Keratinocyte (primary cell): ENCODE measurements around the gene NRBP1. TPM values are rescaled to one million over a fixed set of nuclear protein-coding genes. Genes with fewer than 3 reads are reported as not detected.

Source experiments
- DNase-seq: peaks from one replicate; pipeline ENCODE4 v3.0.0-alpha.2; 2011; ENCODE audit warnings: low read depth, missing footprints, low spot score
- FAIRE-seq: peaks from 2 replicates; lab custom pipeline; 2011; peaks lifted over from hg19 to GRCh38; lab: Jason Lieb, UNC
- H2AFZ ChIP-seq: 2 replicates; pipeline ENCODE4 v1.6.0; 2012; ENCODE audit warnings: low read length, control low read depth, inconsistent platforms; ENCODE audit not compliant: control insufficient read depth
- H3K27ac ChIP-seq: 2 replicates; pipeline ENCODE4 v1.5.1; 2011; ENCODE audit warnings: low read length; ENCODE audit not compliant: control insufficient read depth, insufficient read depth
- H3K27me3 ChIP-seq: 3 replicates; pipeline ENCODE4 v1.6.0; 2011; ENCODE audit warnings: low read length; ENCODE audit not compliant: control insufficient read depth, insufficient read depth; ENCODE audit errors: extremely low read depth
- H3K36me3 ChIP-seq, 2 experiments: 2 replicates in 1 of 2; 3 replicates in 1 of 2; pipeline ENCODE4 v1.5.1; 2011; ENCODE audit warnings: low read length in 2 of 2, mild to moderate bottlenecking in 1 of 2; ENCODE audit not compliant: control insufficient read depth in 2 of 2, insufficient read depth in 2 of 2; ENCODE audit errors: extremely low read depth in 1 of 2
- H3K4me1 ChIP-seq: 3 replicates; pipeline ENCODE4 v1.5.1; 2011; ENCODE audit warnings: low read length; ENCODE audit not compliant: control insufficient read depth, insufficient read depth; ENCODE audit errors: extremely low read depth
- H3K4me2 ChIP-seq: 3 replicates; pipeline ENCODE4 v1.6.0; 2011; ENCODE audit warnings: low read depth, low read length; ENCODE audit not compliant: control insufficient read depth, insufficient read depth; ENCODE audit errors: extremely low read depth
- H3K4me3 ChIP-seq, 3 experiments: fragments of 200-600 bp in 1 of 3; sonication (generic) in 1 of 3; 2 replicates in 2 of 3; 3 replicates in 1 of 3; pipeline ENCODE4 v1.5.1; 2011 to 2016; ENCODE audit warnings: low read length in 3 of 3, mild to moderate bottlenecking in 3 of 3, control low read depth in 2 of 3, inconsistent platforms in 1 of 3, low read depth in 1 of 3, mixed read lengths in 1 of 3, mixed run types in 1 of 3, moderate library complexity in 1 of 3; ENCODE audit not compliant: control insufficient read depth in 2 of 3, insufficient read depth in 2 of 3; ENCODE audit errors: extremely low read depth in 1 of 3
- H3K79me2 ChIP-seq: 2 replicates; pipeline ENCODE4 v1.6.0; 2012; ENCODE audit warnings: low read length; ENCODE audit not compliant: control insufficient read depth, insufficient read depth
- H3K9ac ChIP-seq: 3 replicates; pipeline ENCODE4 v1.6.0; 2011; ENCODE audit warnings: low read length; ENCODE audit not compliant: control insufficient read depth, insufficient read depth; ENCODE audit errors: extremely low read depth
- H3K9me1 ChIP-seq: 3 replicates; pipeline ENCODE4 v1.6.0; 2011; ENCODE audit warnings: low read length; ENCODE audit not compliant: control insufficient read depth, insufficient read depth; ENCODE audit errors: extremely low read depth
- H3K9me3 ChIP-seq: 2 replicates; pipeline ENCODE4 v1.5.1; 2012; ENCODE audit warnings: low read depth, low read length; ENCODE audit not compliant: control insufficient read depth
- H4K20me1 ChIP-seq: 3 replicates; pipeline ENCODE4 v1.6.0; 2011; ENCODE audit warnings: low read length; ENCODE audit not compliant: control insufficient read depth, insufficient read depth; ENCODE audit errors: extremely low read depth
- CTCF ChIP-seq, 3 experiments: IDR thresholded peaks in 1 of 3; conservative IDR thresholded peaks in 1 of 3; optimal IDR thresholded peaks in 1 of 3; 2 replicates in 2 of 3; 3 replicates in 1 of 3; pipeline versions ENCODE3 to v1.5.1; 2011; ENCODE audit warnings: low read length in 3 of 3, mild to moderate bottlenecking in 3 of 3, moderate library complexity in 2 of 3, control low read depth in 1 of 3, inconsistent platforms in 1 of 3; ENCODE audit not compliant: insufficient read depth in 2 of 3; ENCODE audit errors: extremely low read depth in 1 of 3
- EZH2 ChIP-seq: IDR thresholded peaks from one replicate; pipeline ENCODE4 v1.6.1; 2012; ENCODE audit warnings: inconsistent platforms, mild to moderate bottlenecking, low read length, moderate library complexity
- dilution Hi-C: fragments of 300-500 bp; cut with MboI; formaldehyde crosslinking; loops from one replicate; pipeline ENCODE4 v1.7.0; 2020; ENCODE audit warnings: low sequenced_read_pairs; ENCODE audit not compliant: extremely low pct_ligation_motif_present
- polyA plus RNA-seq, 5 experiments: library from polyadenylated mRNA; depleted of rRNA in 3 of 5; stranded (reverse) in 3 of 5; stranded (forward) in 1 of 5; unstranded in 1 of 5; fragments of >200 nt; gene quantifications; 1 replicate in 1 of 5; 2 replicates in 3 of 5; 3 replicates in 1 of 5; pipeline versions ENCODE4 v1.2.1 to v1.2.3, GENCODE V29; 2011 to 2012; ENCODE audit warnings: missing spikeins in 2 of 5, low read depth in 1 of 5, low replicate concordance in 1 of 5

NRBP1 gene
- polyA plus RNA-seq, 1 donor (not counting 4 experiments of a cell fraction or from before 2014, with no cell fraction given), result 148 TPM

DNA sequence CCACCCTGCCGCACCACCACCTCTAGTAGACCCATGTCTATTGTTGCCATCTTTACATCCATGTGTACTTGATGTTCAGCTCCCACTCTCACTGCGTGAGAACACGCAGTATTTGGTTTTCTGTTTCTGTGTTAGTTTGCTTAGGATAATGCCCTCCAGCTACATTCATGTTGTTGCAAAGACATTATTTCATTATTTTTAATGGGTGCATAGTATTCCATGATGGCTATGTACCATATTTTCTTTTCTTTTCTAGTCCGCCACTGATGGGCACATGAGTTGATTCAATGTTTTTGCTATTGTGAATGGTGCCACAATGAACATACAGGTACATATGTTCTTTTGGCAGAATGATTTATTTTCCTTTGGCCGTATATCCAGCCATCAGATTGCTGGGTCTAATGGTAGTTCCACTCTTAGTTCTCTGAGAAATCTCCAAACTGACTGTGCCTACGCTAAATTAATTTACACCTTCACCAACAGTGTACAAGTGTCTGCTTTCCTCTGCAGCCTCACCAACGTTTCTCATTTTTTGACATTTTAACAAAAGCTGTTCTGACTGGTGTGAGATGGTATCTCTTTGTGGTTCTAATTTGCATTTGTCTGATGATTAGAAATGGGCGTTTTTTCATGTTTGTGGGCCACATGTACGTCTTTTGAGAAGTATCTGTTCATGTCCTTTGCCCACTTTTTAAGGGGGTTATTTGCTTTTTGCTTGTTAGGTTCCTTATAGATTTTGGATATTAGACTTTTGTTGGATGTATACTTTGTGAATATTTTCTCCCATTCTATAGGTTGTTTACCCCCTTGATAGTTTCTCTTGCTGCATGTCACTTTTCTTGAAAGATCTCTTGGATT, 37.4 kb upstream of the NRBP1 start:
- TF ChIP-seq EZH2 (no peak), CTCF (optimal IDR thresholded peaks at IDR 0.05 in 1 of 3, IDR thresholded peaks at IDR 0.05 in 1 of 3, conservative IDR thresholded peaks at IDR 0.05 in 1 of 3; ENCODE audit: extremely low read depth in 1 of 3, insufficient read depth in 2 of 3, low read length in 3 of 3) (no peak)
- H2AFZ ChIP-seq, result no peak overlapping the region
- H3K27ac ChIP-seq, result no peak overlapping the region
- no peak overlapping the region for H3K4me3 ChIP-seq
- no peaks in the 10 kb centered on the region for H3K4me1 ChIP-seq
- H3K36me3 ChIP-seq, result peaks cover 3 to 6% of the 10 kb centered on the region in 2 experiments
- dilution Hi-C loops, result no loop called here
- H3K9me1 ChIP-seq, result no peaks in the 10 kb centered on the region
- no peak overlapping the region for H3K4me2 ChIP-seq
- no peak for FAIRE-seq
- peaks cover 74% of the 10 kb centered on the region for H3K79me2 ChIP-seq
- H3K9me3 ChIP-seq, result no peaks in the 10 kb centered on the region
- DNase-seq, result no peak
- H3K27me3 ChIP-seq, result no peaks in the 10 kb centered on the region
- peaks cover 5% of the 10 kb centered on the region for H4K20me1 ChIP-seq
- no peak overlapping the region for H3K9ac ChIP-seq

- H3K79me2 ChIP-seq, result peaks cover 88% of the 10 kb centered on the region
- DNase-seq (no peak), FAIRE-seq (no peak)
- H3K27me3 ChIP-seq, result no peaks in the 10 kb centered on the region
- peaks cover 6% of the 10 kb centered on the region for H4K20me1 ChIP-seq
- H3K36me3 ChIP-seq, result peaks cover 0 to 1% of the 10 kb centered on the region in 2 experiments
- no peaks in the 10 kb centered on the region for H3K9me3 ChIP-seq
- no peaks in the 10 kb centered on the region for H3K4me1 ChIP-seq
- H3K9ac ChIP-seq, result no peak overlapping the region
- no peak overlapping the region for H3K4me2 ChIP-seq
- H3K4me3 ChIP-seq, result no peak overlapping the region
- H3K9me1 ChIP-seq, result no peaks in the 10 kb centered on the region
- dilution Hi-C loops, result no loop called here
- no peak overlapping the region for H3K27ac ChIP-seq
- H2AFZ ChIP-seq, result no peak overlapping the region
- TF ChIP-seq CTCF (optimal IDR thresholded peaks at IDR 0.05 in 1 of 3, IDR thresholded peaks at IDR 0.05 in 1 of 3, conservative IDR thresholded peaks at IDR 0.05 in 1 of 3; ENCODE audit: extremely low read depth in 1 of 3, insufficient read depth in 2 of 3, low read length in 3 of 3) (no peak), EZH2 (no peak)
Observed at GRCh38 chr2:27393225-27393624, 35.2 kb upstream of the NRBP1 start.
